DMS 273 (cell line): Measurements from ENCODE around the gene JPH4.

Experiments
- DNase-seq: peaks from one replicate; lab custom pipeline; 2025; ENCODE audit not compliant: unreplicated experiment; lab: John Stamatoyannopoulos, UW

JPH4 gene

GRCh38 chr14:23531391-23531790 is 47.2 kb downstream of the JPH4 start:
- no peak for DNase-seq

GRCh38 chr14:23530375-23531055 is 48.1 kb downstream of the JPH4 start:
- DNase-seq = peak; percentile 36

GRCh38 chr14:23529016-23529415 is 49.6 kb downstream of the JPH4 start:
- no peak for DNase-seq

GRCh38 chr14:23528555-23528954 is 50.0 kb downstream of the JPH4 start:
- DNase-seq = peak; percentile 46

GRCh38 chr14:23525611-23526010 is 53.0 kb downstream of the JPH4 start:
- DNase-seq = no peak

- DNase-seq = no peak
Observed at GRCh38 chr14:23524954-23525353, 53.6 kb downstream of the JPH4 start.

- DNase-seq = no peak
Observed at GRCh38 chr14:23523229-23524016, 55.2 kb downstream of the JPH4 start.

GRCh38 chr14:23522643-23523198 is 55.9 kb downstream of the JPH4 start:
- no peak for DNase-seq

GRCh38 chr14:23521785-23522640 is 56.6 kb downstream of the JPH4 start:
- DNase-seq = no peak

GRCh38 chr14:23520899-23521533 is 57.6 kb downstream of the JPH4 start:
- no peak for DNase-seq

GRCh38 chr14:23518709-23519108 is 59.9 kb downstream of the JPH4 start:
- DNase-seq = no peak
